ENCODE data around the gene ATP11C. TPM values are rescaled to one million over a fixed set of nuclear protein-coding genes. Genes with fewer than 3 reads are reported as not detected.
"Not testable (repeated sequence)": the region's sequence is repeated elsewhere in the genome, so short reads cannot be mapped to it uniquely, and the experiment has no call there.

ATP11C gene
- total RNA-seq, 4 donors from 2014 or later, result 6.4 to 26.0 (median 15.4) TPM

GRCh38 chrX:139842326-139843185, 90.3 kb downstream of the ATP11C start:
- no peak for DNase-seq
- TF ChIP-seq POLR2AphosphoS5 (IDR thresholded peaks at IDR 0.05) (no peak), CTCF (IDR thresholded peaks at IDR 0.05) (no peak), POLR2A (IDR thresholded peaks at IDR 0.05) (no peak), EP300 (IDR thresholded peaks at IDR 0.05; ENCODE audit: low read depth) (no peak)
- H3K27me3 ChIP-seq, result no peaks in the 10 kb centered on the region
- in situ Hi-C loops (cut with MboI; ENCODE audit: low pct_ligation_motif_present in 1 of 4, low pct_unique_long_range_greater_than_20kb in 1 of 4, low sequenced_read_pairs in 3 of 4) (no loop called here), intact Hi-C loops (cut with DNase I; ENCODE audit: low total_unique reads) (no loop called here)
- peaks cover 0 to 12% (median 0%) of the 10 kb centered on the region in 4 donors for H3K4me1 ChIP-seq
- H3K27ac ChIP-seq, result peak overlapping the region; percentile 31 to 50 (median 39)
- H3K36me3 ChIP-seq, result no peaks in the 10 kb centered on the region
- no peaks in the 10 kb centered on the region for H3K9me3 ChIP-seq
- WGBS, 2 donors (ENCODE audit: low coverage in 1 of 2), result 64% methylated on average over 8 of the region's 8 CpGs; no CpG with 5 or more reads in 1 of the 2 donors
- H3K4me3 ChIP-seq, result no peak overlapping the region

- H3K9me3 ChIP-seq; H3K4me3 ChIP-seq; in situ Hi-C loops (cut with MboI; ENCODE audit: low pct_ligation_motif_present in 1 of 4, low pct_unique_long_range_greater_than_20kb in 1 of 4, low sequenced_read_pairs in 3 of 4); DNase-seq; H3K27me3 ChIP-seq; H3K27ac ChIP-seq; H3K36me3 ChIP-seq; intact Hi-C loops (cut with DNase I; ENCODE audit: low total_unique reads): not testable (repeated sequence)
- WGBS, 2 donors (ENCODE audit: low coverage in 1 of 2), result 87% methylated on average over 5 of the region's 5 CpGs; no CpG with 5 or more reads in 1 of the 2 donors
- H3K4me1 ChIP-seq, result peaks cover 0 to 20% (median 5%) of the 10 kb centered on the region in 4 donors
These were observed 96.5 kb downstream of the ATP11C start for GRCh38 chrX:139836335-139836734.

GRCh38 chrX:139834879-139835278, 98.0 kb downstream of the ATP11C start:
- Histone ChIP-seq H3K4me1 (peaks cover 0 to 31% (median 6%) of the 10 kb centered on the region in 4 donors), H3K27ac (no peak overlapping the region), H3K36me3 (no peaks in the 10 kb centered on the region), H3K4me3 (no peak overlapping the region), H3K9me3 (no peaks in the 10 kb centered on the region), H3K27me3 (no peaks in the 10 kb centered on the region)
- intact Hi-C loops (cut with DNase I; ENCODE audit: low total_unique reads) (no loop called here), in situ Hi-C loops (cut with MboI; ENCODE audit: low pct_ligation_motif_present in 1 of 4, low pct_unique_long_range_greater_than_20kb in 1 of 4, low sequenced_read_pairs in 3 of 4) (no loop called here)
- TF ChIP-seq CTCF (IDR thresholded peaks at IDR 0.05) (no peak), EP300 (IDR thresholded peaks at IDR 0.05; ENCODE audit: low read depth) (no peak), POLR2A (IDR thresholded peaks at IDR 0.05) (no peak), POLR2AphosphoS5 (IDR thresholded peaks at IDR 0.05) (no peak)
- DNase-seq, result no peak

- no peak overlapping the region for H3K4me3 ChIP-seq
- in situ Hi-C loops (cut with MboI; ENCODE audit: low pct_ligation_motif_present in 1 of 4, low pct_unique_long_range_greater_than_20kb in 1 of 4, low sequenced_read_pairs in 3 of 4) (no loop called here), intact Hi-C loops (cut with DNase I; ENCODE audit: low total_unique reads) (no loop called here)
- TF ChIP-seq POLR2AphosphoS5 (IDR thresholded peaks at IDR 0.05) (no peak), POLR2A (IDR thresholded peaks at IDR 0.05) (no peak), CTCF (IDR thresholded peaks at IDR 0.05) (no peak), EP300 (IDR thresholded peaks at IDR 0.05; ENCODE audit: low read depth) (no peak)
- H3K9me3 ChIP-seq, result no peaks in the 10 kb centered on the region
- 30 to 53% methylated on average over 2 to 3 of the region's 3 CpGs for WGBS, 2 donors (ENCODE audit: low coverage in 1 of 2)
- no peaks in the 10 kb centered on the region for H3K27me3 ChIP-seq
- DNase-seq, result no peak
- no peaks in the 10 kb centered on the region for H3K36me3 ChIP-seq
- peaks cover 0 to 39% (median 6%) of the 10 kb centered on the region in 4 donors for H3K4me1 ChIP-seq
- no peak overlapping the region for H3K27ac ChIP-seq
These were observed 100.0 kb downstream of the ATP11C start for GRCh38 chrX:139832718-139833309.

Measured in transverse colon (tissue), 4 donors.